GM23338 (cell line): ENCODE data around the gene MINDY1. TPM values are rescaled to one million over a fixed set of nuclear protein-coding genes. Genes with fewer than 3 reads are reported as not detected.

Experiments used
- ATAC-seq: fragments of 200-7000 bp; cut with Tn5 transposase; 3 replicates; pipeline ENCODE4 v1.9.1; 2020
- DNase-seq: peaks from one replicate; pipeline ENCODE4 v3.0.0-alpha.2; 2015; ENCODE audit warnings: low spot score
- H2AFZ ChIP-seq: fragments of 200-600 bp; sonication (generic); 2 replicates; pipeline ENCODE4 v1.8.0; 2016; ENCODE audit warnings: antibody characterized with exemption, mild to moderate bottlenecking, moderate library complexity
- H3F3A ChIP-seq: fragments of 200-600 bp; sonication (generic); replicated peaks from 2 replicates; pipeline ENCODE4 v1.8.0; 2017; ENCODE audit warnings: antibody characterized with exemption, mixed run types, low read depth
- H3K27ac ChIP-seq: fragments of 200-600 bp; sonication (generic); 2 replicates; pipeline ENCODE4 v1.6.1; 2016; ENCODE audit warnings: low read depth
- H3K27me3 ChIP-seq: fragments of 200-600 bp; sonication (generic); 2 replicates; pipeline ENCODE4 v1.8.0; 2016; ENCODE audit warnings: mild to moderate bottlenecking, mixed run types, moderate library complexity; ENCODE audit not compliant: insufficient read depth
- H3K36me3 ChIP-seq: fragments of 200-600 bp; sonication (generic); 2 replicates; pipeline ENCODE4 v1.8.0; 2016; ENCODE audit warnings: mild to moderate bottlenecking; ENCODE audit not compliant: insufficient read depth
- H3K4me1 ChIP-seq: fragments of 200-600 bp; sonication (generic); 2 replicates; pipeline ENCODE4 v1.8.0; 2016; ENCODE audit warnings: mild to moderate bottlenecking, moderate library complexity; ENCODE audit not compliant: insufficient read depth
- H3K4me2 ChIP-seq: fragments of 200-600 bp; sonication (generic); 2 replicates; pipeline ENCODE4 v1.7.1; 2017; ENCODE audit warnings: mixed run types
- H3K4me3 ChIP-seq: fragments of 200-600 bp; sonication (generic); 2 replicates; pipeline ENCODE4 v1.6.1; 2016; ENCODE audit warnings: mixed run types
- H3K79me2 ChIP-seq: fragments of 200-600 bp; sonication (generic); replicated peaks from 2 replicates; pipeline ENCODE4 v1.8.0; 2017; ENCODE audit warnings: mild to moderate bottlenecking; ENCODE audit not compliant: insufficient read depth
- H3K9me2 ChIP-seq: fragments of 200-600 bp; sonication (generic); 2 replicates; pipeline ENCODE4 v1.8.0; 2017; ENCODE audit not compliant: insufficient read depth
- H4K20me1 ChIP-seq: fragments of 200-600 bp; sonication (generic); replicated peaks from 2 replicates; pipeline ENCODE4 v1.8.0; 2017; ENCODE audit warnings: mild to moderate bottlenecking; ENCODE audit not compliant: insufficient read depth
- H3K27ac Mint-ChIP-seq: 2 replicates; pipeline ENCODE4 v1.8.0; 2020; ENCODE audit warnings: inconsistent platforms, mild to moderate bottlenecking, moderate library complexity, mixed read lengths
- H3K27me3 Mint-ChIP-seq: 3 replicates; pipeline ENCODE4 v1.8.0; 2022; ENCODE audit warnings: low read depth, mild to moderate bottlenecking, moderate library complexity, mixed read lengths, inconsistent platforms; ENCODE audit not compliant: insufficient read depth, poor library complexity
- H3K36me3 Mint-ChIP-seq: 3 replicates; pipeline ENCODE4 v1.8.0; 2021; ENCODE audit warnings: low read depth, mild to moderate bottlenecking, inconsistent platforms, moderate library complexity, mixed read lengths
- H3K4me1 Mint-ChIP-seq: 3 replicates; pipeline ENCODE4 v1.8.0; 2020; ENCODE audit warnings: mild to moderate bottlenecking, inconsistent platforms, mixed read lengths
- H3K4me3 Mint-ChIP-seq: 3 replicates; pipeline ENCODE4 v1.8.0; 2021; ENCODE audit warnings: moderate library complexity, mild to moderate bottlenecking, inconsistent platforms, mixed read lengths
- H3K9me3 Mint-ChIP-seq: 3 replicates; pipeline ENCODE4 v1.8.0; 2020; ENCODE audit warnings: moderate library complexity, mild to moderate bottlenecking, inconsistent platforms, mixed read lengths
- EZH2 ChIP-seq: fragments of 200-600 bp; sonication (generic); IDR thresholded peaks from one replicate; pipeline ENCODE4 v1.8.0; 2017; ENCODE audit warnings: antibody characterized with exemption, mild to moderate bottlenecking, low read depth; ENCODE audit not compliant: unreplicated experiment
- NANOG ChIP-seq: IDR thresholded peaks from 2 replicates; pipeline ENCODE4 v1.6.1; 2016; ENCODE audit warnings: antibody characterized with exemption, borderline replicate concordance
- POLR2AphosphoS5 ChIP-seq: IDR thresholded peaks from 2 replicates; pipeline ENCODE4 v1.6.1; 2016; ENCODE audit warnings: antibody characterized with exemption, low read depth
- ZNF331 ChIP-seq: fragments of 250-450 bp; sonication (Bioruptor Pico); IDR thresholded peaks from 2 replicates; pipeline ENCODE4 v1.5.0; 2020; ENCODE audit warnings: low read depth, mild to moderate bottlenecking, moderate library complexity
- polyA plus RNA-seq: library from polyadenylated mRNA; unstranded; fragments of >200 nt; fragmentation: Nextera tagmentation; extraction: Ambion mirVana; gene quantifications from 2 replicates; pipeline ENCODE4 v1.2.1, GENCODE V29; 2016
- total RNA-seq: library from RNA; depleted of rRNA; stranded (reverse); fragments of >200 nt; shearing (Covaris generic); gene quantifications from 2 replicates; pipeline ENCODE4 v1.2.3, GENCODE V29; 2014
- TF ChIP-seq, protein P1 (sequence below): IDR thresholded peaks from one replicate; pipeline ENCODE4 v1.6.1; 2018; ENCODE audit warnings: antibody characterized with exemption; ENCODE audit not compliant: unreplicated experiment
- TF ChIP-seq, protein P2 (sequence below): IDR thresholded peaks from 2 replicates; pipeline ENCODE4 v1.6.1; 2016; ENCODE audit warnings: antibody characterized with exemption
- TF ChIP-seq, protein P3 (sequence below), 2 experiments: fragments of 200-600 bp in 1 of 2; sonication (generic) in 1 of 2; conservative IDR thresholded peaks; 2 replicates each; pipeline versions ENCODE4 v1.5.1 to v1.6.1; 2016 to 2017; ENCODE audit warnings: antibody characterized with exemption in 2 of 2, low read depth in 2 of 2, mild to moderate bottlenecking in 2 of 2, moderate library complexity in 1 of 2

Gene MINDY1
- total and polyA plus RNA-seq, 2 experiments from 2014 or later = 4.5 to 10.3 TPM

GRCh38 chr1:150973836-150974579, 32.7 kb downstream of the MINDY1 start:
- Histone ChIP-seq H2AFZ (no peak overlapping the region), H3K4me1 (peaks cover 63% of the 10 kb centered on the region), H3K4me3 (peak overlapping the region; percentile 88), H3K9me2 (no peaks in the 10 kb centered on the region), H3F3A (peaks cover 14% of the 10 kb centered on the region), H3K36me3 (no peaks in the 10 kb centered on the region), H3K4me2 (peak overlapping the region; percentile 96), H4K20me1 (peaks cover 20% of the 10 kb centered on the region; the same call in 1 of the 2 replicates), H3K27me3 (0 out of 2 replicates have a peak, but pooled peaks cover 3% of the 10 kb centered on the region), H3K27ac (0 out of 2 replicates have a peak overlapping the region, but pooled peaks have one; percentile 50), H3K79me2 (peaks cover 60% of the 10 kb centered on the region)
- DNase-seq (peak; percentile 53), ATAC-seq (peak; percentile 1; the same call in 2 of the 3 replicates)
- Mint-ChIP-seq H3K9me3 (peaks cover 4% of the 10 kb centered on the region; the same call in 1 of the 3 replicates), H3K4me3 (peak overlapping the region; percentile 82), H3K27ac (no peak overlapping the region), H3K27me3 (peaks cover 24% of the 10 kb centered on the region), H3K4me1 (peaks cover 62% of the 10 kb centered on the region), H3K36me3 (peaks cover 15% of the 10 kb centered on the region)
- TF ChIP-seq NANOG (no peak), POLR2AphosphoS5 (0 out of 2 replicates have a peak, but pooled peaks have one; percentile 29)

DNA sequence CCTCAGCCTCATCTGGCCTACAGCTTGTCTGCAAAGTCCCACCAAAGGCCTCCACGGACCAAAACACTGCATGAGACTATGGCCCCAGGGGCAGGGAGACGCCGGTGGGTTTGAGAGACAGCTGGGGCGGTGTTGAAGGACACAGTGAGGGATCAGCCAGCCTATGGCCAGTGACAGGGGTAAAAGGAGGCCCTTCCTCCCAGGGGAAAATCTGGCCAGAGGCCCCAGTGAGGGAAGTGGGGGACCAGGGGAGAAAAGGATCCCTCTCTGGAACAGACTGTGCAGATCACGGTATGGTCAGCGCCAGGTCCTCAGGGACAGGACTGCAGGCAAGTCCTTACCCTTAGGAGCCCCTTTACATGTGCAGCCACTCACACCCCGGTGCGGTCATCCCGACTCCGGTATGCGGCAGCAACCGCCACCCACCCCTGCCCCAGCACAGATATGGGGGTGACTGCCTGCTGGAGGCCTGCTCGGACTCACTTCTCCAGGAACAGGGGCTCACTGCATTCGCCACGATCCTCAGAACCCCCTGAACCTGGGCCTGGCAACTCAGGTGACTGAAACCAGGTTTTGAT, 33.4 kb downstream of the MINDY1 start:
- H3K9me3 Mint-ChIP-seq = peaks cover 4% of the 10 kb centered on the region; the same call in 1 of the 3 replicates
- Histone ChIP-seq H3K27me3 (0 out of 2 replicates have a peak, but pooled peaks cover 3% of the 10 kb centered on the region), H3K27ac (peak overlapping the region; percentile 88; the same call in 1 of the 2 replicates), H2AFZ (no peak overlapping the region), H3K79me2 (peaks cover 67% of the 10 kb centered on the region), H3K36me3 (peaks cover 5% of the 10 kb centered on the region; the same call in 1 of the 2 replicates), H3F3A (peaks cover 12% of the 10 kb centered on the region), H4K20me1 (peaks cover 22% of the 10 kb centered on the region; the same call in 1 of the 2 replicates), H3K9me2 (no peaks in the 10 kb centered on the region), H3K4me2 (peak overlapping the region; percentile 96), H3K4me3 (peak overlapping the region; percentile 88), H3K4me1 (peaks cover 60% of the 10 kb centered on the region)
- H3K27ac Mint-ChIP-seq = no peak overlapping the region
- DNase-seq = no peak
- ATAC-seq = no peak
- peaks cover 28% of the 10 kb centered on the region for H3K27me3 Mint-ChIP-seq
- peak overlapping the region; percentile 82 for H3K4me3 Mint-ChIP-seq
- H3K36me3 Mint-ChIP-seq = peaks cover 22% of the 10 kb centered on the region
- H3K4me1 Mint-ChIP-seq = peaks cover 62% of the 10 kb centered on the region
- TF ChIP-seq, protein P1, sequence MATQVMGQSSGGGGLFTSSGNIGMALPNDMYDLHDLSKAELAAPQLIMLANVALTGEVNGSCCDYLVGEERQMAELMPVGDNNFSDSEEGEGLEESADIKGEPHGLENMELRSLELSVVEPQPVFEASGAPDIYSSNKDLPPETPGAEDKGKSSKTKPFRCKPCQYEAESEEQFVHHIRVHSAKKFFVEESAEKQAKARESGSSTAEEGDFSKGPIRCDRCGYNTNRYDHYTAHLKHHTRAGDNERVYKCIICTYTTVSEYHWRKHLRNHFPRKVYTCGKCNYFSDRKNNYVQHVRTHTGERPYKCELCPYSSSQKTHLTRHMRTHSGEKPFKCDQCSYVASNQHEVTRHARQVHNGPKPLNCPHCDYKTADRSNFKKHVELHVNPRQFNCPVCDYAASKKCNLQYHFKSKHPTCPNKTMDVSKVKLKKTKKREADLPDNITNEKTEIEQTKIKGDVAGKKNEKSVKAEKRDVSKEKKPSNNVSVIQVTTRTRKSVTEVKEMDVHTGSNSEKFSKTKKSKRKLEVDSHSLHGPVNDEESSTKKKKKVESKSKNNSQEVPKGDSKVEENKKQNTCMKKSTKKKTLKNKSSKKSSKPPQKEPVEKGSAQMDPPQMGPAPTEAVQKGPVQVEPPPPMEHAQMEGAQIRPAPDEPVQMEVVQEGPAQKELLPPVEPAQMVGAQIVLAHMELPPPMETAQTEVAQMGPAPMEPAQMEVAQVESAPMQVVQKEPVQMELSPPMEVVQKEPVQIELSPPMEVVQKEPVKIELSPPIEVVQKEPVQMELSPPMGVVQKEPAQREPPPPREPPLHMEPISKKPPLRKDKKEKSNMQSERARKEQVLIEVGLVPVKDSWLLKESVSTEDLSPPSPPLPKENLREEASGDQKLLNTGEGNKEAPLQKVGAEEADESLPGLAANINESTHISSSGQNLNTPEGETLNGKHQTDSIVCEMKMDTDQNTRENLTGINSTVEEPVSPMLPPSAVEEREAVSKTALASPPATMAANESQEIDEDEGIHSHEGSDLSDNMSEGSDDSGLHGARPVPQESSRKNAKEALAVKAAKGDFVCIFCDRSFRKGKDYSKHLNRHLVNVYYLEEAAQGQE = no peak
- TF ChIP-seq EZH2 (no peak), ZNF331 (CRISPR knock-in tag) (no peak)
- TF ChIP-seq, protein P2, sequence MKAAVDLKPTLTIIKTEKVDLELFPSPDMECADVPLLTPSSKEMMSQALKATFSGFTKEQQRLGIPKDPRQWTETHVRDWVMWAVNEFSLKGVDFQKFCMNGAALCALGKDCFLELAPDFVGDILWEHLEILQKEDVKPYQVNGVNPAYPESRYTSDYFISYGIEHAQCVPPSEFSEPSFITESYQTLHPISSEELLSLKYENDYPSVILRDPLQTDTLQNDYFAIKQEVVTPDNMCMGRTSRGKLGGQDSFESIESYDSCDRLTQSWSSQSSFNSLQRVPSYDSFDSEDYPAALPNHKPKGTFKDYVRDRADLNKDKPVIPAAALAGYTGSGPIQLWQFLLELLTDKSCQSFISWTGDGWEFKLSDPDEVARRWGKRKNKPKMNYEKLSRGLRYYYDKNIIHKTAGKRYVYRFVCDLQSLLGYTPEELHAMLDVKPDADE = no peak
- TF ChIP-seq, protein P3, sequence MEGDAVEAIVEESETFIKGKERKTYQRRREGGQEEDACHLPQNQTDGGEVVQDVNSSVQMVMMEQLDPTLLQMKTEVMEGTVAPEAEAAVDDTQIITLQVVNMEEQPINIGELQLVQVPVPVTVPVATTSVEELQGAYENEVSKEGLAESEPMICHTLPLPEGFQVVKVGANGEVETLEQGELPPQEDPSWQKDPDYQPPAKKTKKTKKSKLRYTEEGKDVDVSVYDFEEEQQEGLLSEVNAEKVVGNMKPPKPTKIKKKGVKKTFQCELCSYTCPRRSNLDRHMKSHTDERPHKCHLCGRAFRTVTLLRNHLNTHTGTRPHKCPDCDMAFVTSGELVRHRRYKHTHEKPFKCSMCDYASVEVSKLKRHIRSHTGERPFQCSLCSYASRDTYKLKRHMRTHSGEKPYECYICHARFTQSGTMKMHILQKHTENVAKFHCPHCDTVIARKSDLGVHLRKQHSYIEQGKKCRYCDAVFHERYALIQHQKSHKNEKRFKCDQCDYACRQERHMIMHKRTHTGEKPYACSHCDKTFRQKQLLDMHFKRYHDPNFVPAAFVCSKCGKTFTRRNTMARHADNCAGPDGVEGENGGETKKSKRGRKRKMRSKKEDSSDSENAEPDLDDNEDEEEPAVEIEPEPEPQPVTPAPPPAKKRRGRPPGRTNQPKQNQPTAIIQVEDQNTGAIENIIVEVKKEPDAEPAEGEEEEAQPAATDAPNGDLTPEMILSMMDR (conservative IDR thresholded peaks at IDR 0.05; ENCODE audit: low read depth in 2 of 2) = no peak
